Adipocyte (in vitro differentiated cells): Measurements from ENCODE around the gene UBAP2L.
"Not testable (repeated sequence)": the region's sequence is repeated elsewhere in the genome, so short reads cannot be mapped to it uniquely, and the experiment has no call there.

ENCODE experiments used
- DNase-seq: peaks from one replicate; pipeline ENCODE4 v3.0.0-alpha.2; 2015; ENCODE audit warnings: low read depth
- H3K27me3 ChIP-seq: replicated peaks from 2 replicates; pipeline ENCODE4 v1.7.0; 2013; ENCODE audit warnings: mild to moderate bottlenecking, low read length, moderate library complexity; ENCODE audit not compliant: control insufficient read depth, insufficient read depth
- H3K36me3 ChIP-seq: 2 replicates; pipeline ENCODE4 v1.7.0; 2013; ENCODE audit warnings: low read length, mild to moderate bottlenecking, moderate library complexity; ENCODE audit not compliant: control insufficient read depth, insufficient read depth, severe bottlenecking
- H3K4me1 ChIP-seq: 2 replicates; pipeline ENCODE4 v1.7.0; 2013; ENCODE audit warnings: mild to moderate bottlenecking, low read length, moderate library complexity; ENCODE audit not compliant: control insufficient read depth, insufficient read depth
- H3K4me3 ChIP-seq: 2 replicates; pipeline ENCODE4 v1.7.0; 2013; ENCODE audit warnings: mild to moderate bottlenecking, low read length, moderate library complexity
- H3K9ac ChIP-seq: 2 replicates; pipeline ENCODE4 v1.7.0; 2013; ENCODE audit warnings: mild to moderate bottlenecking, low read length, moderate library complexity
- H3K9me3 ChIP-seq: 2 replicates; pipeline ENCODE4 v1.7.0; 2013; ENCODE audit warnings: mild to moderate bottlenecking, low read length, moderate library complexity; ENCODE audit not compliant: control insufficient read depth

UBAP2L gene

GRCh38 chr1:154290921-154291320 is 70.2 kb downstream of the UBAP2L start:
- Histone ChIP-seq H3K4me1 (no peaks in the 10 kb centered on the region), H3K9me3 (peaks cover 16% of the 10 kb centered on the region), H3K36me3 (no peaks in the 10 kb centered on the region), H3K27me3 (no peaks in the 10 kb centered on the region), H3K9ac (no peak overlapping the region), H3K4me3 (no peak overlapping the region)
- DNase-seq: no peak

- Histone ChIP-seq H3K27me3 (no peaks in the 10 kb centered on the region), H3K9ac (no peak overlapping the region), H3K4me3 (no peak overlapping the region), H3K36me3 (no peaks in the 10 kb centered on the region), H3K4me1 (no peaks in the 10 kb centered on the region), H3K9me3 (peaks cover 21% of the 10 kb centered on the region)
- no peak for DNase-seq
Measured at GRCh38 chr1:154295408-154296235, 74.9 kb downstream of the UBAP2L start.

- Histone ChIP-seq H3K9me3 (peaks cover 4% of the 10 kb centered on the region), H3K36me3 (no peaks in the 10 kb centered on the region), H3K27me3 (no peaks in the 10 kb centered on the region), H3K9ac (no peak overlapping the region), H3K4me1 (no peaks in the 10 kb centered on the region), H3K4me3 (no peak overlapping the region)
- DNase-seq: no peak
Measured at GRCh38 chr1:154301582-154301981, 80.8 kb downstream of the UBAP2L start.

- Histone ChIP-seq H3K36me3 (no peaks in the 10 kb centered on the region), H3K27me3 (no peaks in the 10 kb centered on the region), H3K9me3 (no peaks in the 10 kb centered on the region), H3K9ac (no peak overlapping the region), H3K4me3 (no peak overlapping the region), H3K4me1 (no peaks in the 10 kb centered on the region)
- no peak for DNase-seq
Measured at GRCh38 chr1:154304664-154305337, 84.0 kb downstream of the UBAP2L start.

- no peaks in the 10 kb centered on the region for H3K27me3 ChIP-seq
- peak; percentile 24 for DNase-seq
- no peaks in the 10 kb centered on the region for H3K36me3 ChIP-seq
- H3K4me3 ChIP-seq: no peak overlapping the region
- no peaks in the 10 kb centered on the region for H3K9me3 ChIP-seq
- no peak overlapping the region for H3K9ac ChIP-seq
- no peaks in the 10 kb centered on the region for H3K4me1 ChIP-seq
Measured at GRCh38 chr1:154306151-154306550, 85.4 kb downstream of the UBAP2L start.

GRCh38 chr1:154307670-154308270 is 87.0 kb downstream of the UBAP2L start:
- H3K9ac ChIP-seq, H3K27me3 ChIP-seq, H3K36me3 ChIP-seq, DNase-seq, H3K4me3 ChIP-seq, H3K4me1 ChIP-seq, H3K9me3 ChIP-seq: not testable (repeated sequence)

- not testable (repeated sequence) for H3K36me3 ChIP-seq
Measured at GRCh38 chr1:154309136-154309535, 88.4 kb downstream of the UBAP2L start.

GRCh38 chr1:154312229-154313065 is 91.7 kb downstream of the UBAP2L start:
- H3K27me3 ChIP-seq, H3K4me3 ChIP-seq, DNase-seq, H3K36me3 ChIP-seq, H3K9ac ChIP-seq, H3K4me1 ChIP-seq: not testable (repeated sequence)
- peaks cover 12% of the 10 kb centered on the region for H3K9me3 ChIP-seq

More at GRCh38 chr1:154309136-154309535, 88.4 kb downstream of the UBAP2L start:
- H3K4me3 ChIP-seq, H3K9me3 ChIP-seq, H3K27me3 ChIP-seq, H3K9ac ChIP-seq, DNase-seq, H3K4me1 ChIP-seq: not testable (repeated sequence)

GRCh38 chr1:154313066-154313356 is 92.3 kb downstream of the UBAP2L start:
- no peak for DNase-seq
- H3K27me3 ChIP-seq: peaks cover 3% of the 10 kb centered on the region
- H3K4me1 ChIP-seq: no peaks in the 10 kb centered on the region
- peaks cover 13% of the 10 kb centered on the region for H3K9me3 ChIP-seq
- H3K36me3 ChIP-seq: no peaks in the 10 kb centered on the region
- no peak overlapping the region for H3K4me3 ChIP-seq
- H3K9ac ChIP-seq: no peak overlapping the region

- peaks cover 13% of the 10 kb centered on the region for H3K9me3 ChIP-seq
- H3K4me3 ChIP-seq, H3K9ac ChIP-seq, H3K4me1 ChIP-seq, H3K27me3 ChIP-seq, DNase-seq, H3K36me3 ChIP-seq: not testable (repeated sequence)
Measured at GRCh38 chr1:154314226-154314625, 93.5 kb downstream of the UBAP2L start.

- Histone ChIP-seq H3K36me3 (no peaks in the 10 kb centered on the region), H3K9ac (no peak overlapping the region), H3K9me3 (peaks cover 13% of the 10 kb centered on the region), H3K4me1 (no peaks in the 10 kb centered on the region), H3K4me3 (no peak overlapping the region), H3K27me3 (peaks cover 3% of the 10 kb centered on the region)
- no peak for DNase-seq
Measured at GRCh38 chr1:154316704-154317103, 95.9 kb downstream of the UBAP2L start.
